CD14-positive monocyte (primary cell): ENCODE data around the gene LGR4. TPM values are rescaled to one million over a fixed set of nuclear protein-coding genes. Genes with fewer than 3 reads are reported as not detected.

Experiments
- DNase-seq, 3 donors: peaks; one replicate each; pipeline ENCODE4 v3.0.0-alpha.2; 2011 to 2022
- H2AFZ ChIP-seq: 2 replicates; pipeline ENCODE4 v1.6.0; 2012; ENCODE audit warnings: mild to moderate bottlenecking, low read depth, low read length, inconsistent platforms; ENCODE audit not compliant: insufficient read depth, poor library complexity, severe bottlenecking
- H3K27ac ChIP-seq, 2 donors: 1 replicate in 1 of 2; 2 replicates in 1 of 2; pipeline ENCODE4 v1.5.1; 2012 to 2013; ENCODE audit warnings: low read length in 2 of 2, control low read depth in 1 of 2, inconsistent platforms in 1 of 2, low read depth in 1 of 2, mild to moderate bottlenecking in 1 of 2
- H3K27me3 ChIP-seq, 2 donors: one replicate each; pipeline versions ENCODE4 v1.6.0 to v1.6.1; 2011 to 2013; ENCODE audit warnings: low read length in 2 of 2; ENCODE audit not compliant: control insufficient read depth in 2 of 2, insufficient read depth in 2 of 2
- H3K36me3 ChIP-seq, 2 donors: replicated peaks in 1 of 2; 1 replicate in 1 of 2; 2 replicates in 1 of 2; pipeline versions ENCODE4 v1.5.1 to v1.6.1; 2012 to 2013; ENCODE audit warnings: low read length in 2 of 2, control low read depth in 1 of 2, inconsistent platforms in 1 of 2, mild to moderate bottlenecking in 1 of 2; ENCODE audit not compliant: insufficient read depth in 2 of 2, control insufficient read depth in 1 of 2
- H3K4me1 ChIP-seq, 2 donors: 1 replicate in 1 of 2; 2 replicates in 1 of 2; pipeline versions ENCODE4 v1.5.1 to v1.6.1; 2012 to 2013; ENCODE audit warnings: low read length in 2 of 2, control low read depth in 1 of 2, inconsistent platforms in 1 of 2, mild to moderate bottlenecking in 1 of 2, moderate library complexity in 1 of 2; ENCODE audit not compliant: insufficient read depth in 2 of 2, control insufficient read depth in 1 of 2
- H3K4me2 ChIP-seq: replicated peaks from 2 replicates; pipeline ENCODE3; 2012; ENCODE audit warnings: low read length, moderate library complexity, mild to moderate bottlenecking; ENCODE audit not compliant: poor library complexity, severe bottlenecking; ENCODE audit errors: extremely low read depth
- H3K4me3 ChIP-seq, 3 experiments: fragments of 200-600 bp in 1 of 3; sonication (generic) in 1 of 3; replicated peaks in 1 of 3; 1 replicate in 2 of 3; 2 replicates in 1 of 3; pipeline ENCODE4 v1.5.1; 2011 to 2013; ENCODE audit warnings: low read length in 3 of 3, mild to moderate bottlenecking in 3 of 3, control low read depth in 2 of 3, low read depth in 2 of 3, inconsistent platforms in 1 of 3, moderate library complexity in 1 of 3
- H3K79me2 ChIP-seq: 2 replicates; pipeline ENCODE4 v1.6.0; 2012; ENCODE audit warnings: mild to moderate bottlenecking, control low read depth, inconsistent platforms, low read length, moderate library complexity; ENCODE audit not compliant: insufficient read depth
- H3K9ac ChIP-seq: 2 replicates; pipeline ENCODE4 v1.6.0; 2017; ENCODE audit warnings: low read length, mild to moderate bottlenecking; ENCODE audit not compliant: insufficient read depth, poor library complexity, severe bottlenecking
- H3K9me3 ChIP-seq, 2 donors: replicated peaks in 1 of 2; 1 replicate in 1 of 2; 2 replicates in 1 of 2; pipeline versions ENCODE4 v1.5.1 to v1.6.1; 2012 to 2013; ENCODE audit warnings: low read length in 2 of 2, control low read depth in 1 of 2; ENCODE audit not compliant: control insufficient read depth in 1 of 2, insufficient read depth in 1 of 2
- H4K20me1 ChIP-seq: 2 replicates; pipeline ENCODE4 v1.6.0; 2012; ENCODE audit warnings: mild to moderate bottlenecking, low read length, control low read depth, moderate library complexity; ENCODE audit not compliant: insufficient read depth
- H3K27ac Mint-ChIP-seq, 7 donors: one replicate each; pipeline ENCODE4 v1.8.0; 2020; ENCODE audit warnings: mild to moderate bottlenecking in 7 of 7, mixed read lengths in 7 of 7, moderate library complexity in 6 of 7, inconsistent platforms in 2 of 7
- H3K27me3 Mint-ChIP-seq, 3 donors: one replicate each; pipeline ENCODE4 v1.8.0; 2021 to 2022; ENCODE audit warnings: low read depth in 3 of 3, mild to moderate bottlenecking in 3 of 3, mixed read lengths in 3 of 3, moderate library complexity in 3 of 3, inconsistent platforms in 1 of 3
- H3K36me3 Mint-ChIP-seq, 2 donors: one replicate each; pipeline ENCODE4 v1.8.0; 2020; ENCODE audit warnings: mixed read lengths in 2 of 2, inconsistent platforms in 1 of 2, mild to moderate bottlenecking in 1 of 2
- H3K4me1 Mint-ChIP-seq: one replicate; pipeline ENCODE4 v1.8.0; 2020; ENCODE audit warnings: mild to moderate bottlenecking, mixed read lengths
- H3K4me3 Mint-ChIP-seq, 2 donors: one replicate each; pipeline ENCODE4 v1.8.0; 2020; ENCODE audit warnings: mild to moderate bottlenecking in 2 of 2, mixed read lengths in 2 of 2, moderate library complexity in 1 of 2
- H3K9me3 Mint-ChIP-seq, 7 donors: one replicate each; pipeline ENCODE4 v1.8.0; 2020 to 2022; ENCODE audit warnings: mixed read lengths in 7 of 7, mild to moderate bottlenecking in 6 of 7, moderate library complexity in 6 of 7, inconsistent platforms in 2 of 7
- CTCF ChIP-seq: fragments of 200-600 bp; IDR thresholded peaks from one replicate; pipeline ENCODE4 v1.8.0; 2022; ENCODE audit warnings: antibody characterized with exemption, mild to moderate bottlenecking
- WGBS: methylation state at CpG from one replicate; pipeline ENCODE4 v1.1.5; 2013; ENCODE audit warnings: missing lambda C conversion rate; ENCODE audit not compliant: insufficient coverage; 5-methylcytosine and 5-hydroxymethylcytosine counted together
- intact Hi-C, 2 donors: fragments of 100-400 bp; cut with micrococcal nuclease; formaldehyde crosslinking; loops; one replicate each; pipeline versions ENCODE4 v1.15.0 to v1.15.1; 2023
- polyA plus RNA-seq, 3 donors: library from polyadenylated mRNA; depleted of rRNA in 1 of 3; unstranded in 2 of 3; stranded (reverse) in 1 of 3; fragments of 300-500 nt in 2 of 3; fragments of >200 nt in 1 of 3; fragmentation: Illumina TruSeq in 2 of 3; gene quantifications; 1 replicate in 2 of 3; 2 replicates in 1 of 3; pipeline ENCODE4 v1.2.3, GENCODE V29; 2012 to 2021

Gene LGR4
- polyA plus RNA-seq, 3 donors: 0.67 to 0.92 (median 0.72) TPM

- Histone ChIP-seq H3K9ac (no peak overlapping the region), H3K4me1 (peaks cover 0 to 3% of the 10 kb centered on the region in 2 donors), H3K27me3 (no peaks in the 10 kb centered on the region), H3K4me3 (no peak overlapping the region), H3K27ac (no peak overlapping the region), H3K9me3 (no peaks in the 10 kb centered on the region), H3K79me2 (no peaks in the 10 kb centered on the region), H3K4me2 (no peak overlapping the region), H2AFZ (no peak overlapping the region), H4K20me1 (no peaks in the 10 kb centered on the region), H3K36me3 (no peaks in the 10 kb centered on the region)
- no peak for DNase-seq
- intact Hi-C loops: no loop called here
- Mint-ChIP-seq H3K9me3 (peaks cover 0 to 8% (median 3%) of the 10 kb centered on the region in 7 donors), H3K27me3 (peaks cover 0 to 3% (median 0%) of the 10 kb centered on the region in 3 donors), H3K4me3 (no peak overlapping the region), H3K36me3 (no peaks in the 10 kb centered on the region), H3K4me1 (peaks cover 4% of the 10 kb centered on the region), H3K27ac (no peak overlapping the region)
- WGBS: 80% methylated on average over 4 of the region's 4 CpGs
- TF ChIP-seq CTCF: no peak
Observed at GRCh38 chr11:27514558-27514957, 42.0 kb upstream of the LGR4 start.

- Histone ChIP-seq H3K4me1 (peaks cover 0 to 3% of the 10 kb centered on the region in 2 donors), H3K27me3 (no peaks in the 10 kb centered on the region), H4K20me1 (no peaks in the 10 kb centered on the region), H3K27ac (no peak overlapping the region), H3K36me3 (no peaks in the 10 kb centered on the region), H3K9ac (no peak overlapping the region), H3K4me2 (no peak overlapping the region), H2AFZ (no peak overlapping the region), H3K9me3 (no peaks in the 10 kb centered on the region), H3K4me3 (no peak overlapping the region), H3K79me2 (no peaks in the 10 kb centered on the region)
- Mint-ChIP-seq H3K9me3 (peaks cover 0 to 8% (median 3%) of the 10 kb centered on the region in 7 donors), H3K4me3 (no peak overlapping the region), H3K4me1 (peaks cover 6% of the 10 kb centered on the region), H3K36me3 (no peaks in the 10 kb centered on the region), H3K27me3 (peaks cover 0 to 3% (median 0%) of the 10 kb centered on the region in 3 donors), H3K27ac (no peak overlapping the region)
- no peak for DNase-seq
- intact Hi-C loops: no loop called here
- WGBS: 95% methylated on average over 4 of the region's 4 CpGs
- no peak for TF ChIP-seq CTCF
Observed at GRCh38 chr11:27514076-27514475, 41.5 kb upstream of the LGR4 start.
